HG03558 (cell line): ENCODE measurements around the gene MICAL2.

Source experiments
- ATAC-seq: cut with Tn5 transposase; IDR thresholded peaks from one replicate; pipeline ENCODE4 v1.9.1; 2021; ENCODE audit warnings: moderate number of reproducible peaks; ENCODE audit not compliant: unreplicated experiment; ENCODE audit errors: extremely low read depth

MICAL2 gene

DNA sequence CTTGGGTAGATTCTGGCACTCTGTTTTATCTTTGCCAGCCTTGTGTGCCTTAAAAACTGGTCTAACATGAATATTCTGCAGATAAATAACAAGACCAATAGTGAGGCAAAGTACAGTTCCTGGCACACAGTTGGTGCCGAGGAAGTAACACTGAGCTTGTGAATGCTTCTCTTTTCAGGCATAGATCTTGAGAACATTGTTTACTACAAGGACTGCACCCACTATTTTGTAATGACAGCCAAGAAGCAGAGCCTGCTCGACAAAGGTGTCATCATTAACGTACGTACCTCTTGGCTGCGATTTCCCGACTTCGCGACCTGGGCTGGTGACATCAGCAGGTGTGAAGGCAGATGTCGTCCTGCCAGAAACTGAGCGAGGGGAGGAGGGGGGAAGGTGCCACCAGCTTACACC is 105.7 kb downstream of the MICAL2 start:
- no peak for ATAC-seq

DNA sequence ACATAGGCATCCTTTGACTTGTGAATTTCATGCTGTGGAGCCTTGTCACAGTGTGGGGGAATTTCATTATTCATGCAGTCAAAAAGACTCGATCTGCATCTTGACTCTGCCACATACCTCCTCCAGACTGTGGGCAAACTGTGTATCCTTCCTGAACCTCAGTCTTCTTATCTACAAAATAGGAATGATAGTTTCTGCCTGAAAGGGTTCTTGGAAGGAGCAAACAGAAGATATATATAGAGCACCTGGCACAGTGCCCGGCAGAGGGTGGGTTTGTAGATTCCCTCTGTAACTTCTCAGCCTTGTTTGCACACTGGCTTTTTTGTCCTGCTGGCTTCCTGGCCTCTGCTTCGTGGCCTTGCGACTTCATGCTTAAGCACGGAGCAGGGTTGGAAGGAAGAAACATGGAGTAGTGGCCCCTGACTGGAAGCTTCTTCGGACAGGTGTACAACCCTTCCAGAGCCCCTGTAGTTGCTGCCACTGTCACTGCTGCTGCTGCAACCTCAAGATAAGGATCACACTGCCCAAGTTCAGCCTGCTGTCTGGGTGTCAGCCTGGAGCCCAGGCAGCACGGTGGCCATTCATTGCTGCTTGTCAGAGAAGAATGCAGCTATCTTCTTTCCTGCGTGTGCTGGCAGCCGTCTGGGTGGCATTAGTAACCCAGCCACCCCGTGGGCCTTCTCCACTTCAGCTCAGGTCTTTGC is 106.4 kb downstream of the MICAL2 start:
- ATAC-seq = no peak

DNA sequence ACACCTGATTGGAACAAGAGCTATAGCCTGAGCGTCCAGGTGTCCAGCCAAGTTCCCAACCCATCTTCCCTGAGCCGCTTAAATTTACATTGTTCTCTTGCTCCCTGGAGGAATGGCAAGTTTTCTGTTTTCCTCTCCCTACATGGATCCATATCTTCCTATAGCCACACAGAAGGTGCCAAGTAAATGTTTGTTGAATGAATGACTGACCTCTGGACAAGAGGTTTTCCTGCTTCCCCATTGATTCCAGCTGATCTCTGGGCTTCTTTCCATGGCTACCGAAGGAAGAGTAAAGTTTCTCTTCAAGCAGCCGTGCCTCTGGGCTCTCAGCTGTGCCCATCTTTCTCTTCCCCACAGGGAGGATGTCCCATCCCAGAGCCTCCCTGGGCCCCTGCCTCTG is 107.5 kb downstream of the MICAL2 start:
- ATAC-seq = no peak

DNA sequence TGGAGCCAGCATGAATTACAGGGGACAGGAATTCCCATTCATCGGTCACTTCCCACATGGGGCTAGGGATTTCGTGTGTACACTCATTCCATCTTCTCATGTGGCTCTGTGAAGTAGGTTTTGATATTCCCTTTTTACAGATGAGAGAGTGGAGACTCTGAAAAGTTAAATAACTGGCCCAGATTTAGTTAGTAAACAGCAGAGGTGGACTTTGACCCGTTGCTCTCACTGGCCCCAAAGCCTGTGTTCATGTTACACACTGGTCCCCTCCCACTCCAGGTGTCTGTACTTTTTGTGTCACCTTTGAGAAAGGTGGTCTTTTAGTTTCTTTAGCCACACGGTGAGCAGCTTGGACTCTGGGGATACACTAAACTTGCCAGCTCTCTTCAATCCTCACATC is 108.5 kb downstream of the MICAL2 start:
- ATAC-seq = no peak

DNA sequence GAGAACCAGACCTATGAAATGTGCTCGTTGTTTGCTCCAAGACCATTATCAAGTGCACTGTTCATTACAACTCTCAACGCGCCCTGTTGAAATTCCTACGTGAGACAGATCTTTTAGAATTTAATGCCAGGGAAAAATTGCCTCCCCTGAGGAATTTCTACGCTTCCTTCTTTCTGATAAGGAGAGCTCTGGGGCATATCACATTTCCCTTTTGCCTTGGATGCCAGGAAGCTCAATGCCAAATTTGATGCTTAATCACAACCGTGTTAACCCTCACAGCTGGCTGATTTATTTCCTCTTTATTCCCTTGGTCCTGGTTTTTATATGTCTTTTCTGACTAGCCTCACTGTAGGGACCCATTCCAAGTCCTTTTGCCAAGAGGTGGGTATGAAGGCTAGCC is 109.4 kb downstream of the MICAL2 start:
- ATAC-seq = no peak

DNA sequence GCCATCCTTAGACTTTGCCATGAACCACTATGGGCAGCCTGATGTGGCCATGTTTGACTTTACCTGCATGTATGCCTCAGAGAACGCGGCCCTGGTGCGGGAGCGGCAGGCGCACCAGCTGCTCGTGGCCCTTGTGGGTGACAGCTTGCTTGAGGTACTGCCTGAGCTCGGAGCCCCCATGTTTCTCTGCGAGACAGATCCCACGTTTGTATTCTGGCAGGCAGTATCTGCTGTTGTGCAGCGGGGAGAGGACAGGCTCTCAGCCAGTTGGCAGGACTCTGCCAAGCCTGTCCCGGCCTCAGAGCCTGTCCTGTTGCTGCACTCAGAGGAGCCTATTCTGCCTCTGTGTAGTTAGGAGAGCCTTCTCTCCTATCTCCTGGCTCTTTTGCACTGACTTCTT is 109.9 kb downstream of the MICAL2 start:
- no peak for ATAC-seq

DNA sequence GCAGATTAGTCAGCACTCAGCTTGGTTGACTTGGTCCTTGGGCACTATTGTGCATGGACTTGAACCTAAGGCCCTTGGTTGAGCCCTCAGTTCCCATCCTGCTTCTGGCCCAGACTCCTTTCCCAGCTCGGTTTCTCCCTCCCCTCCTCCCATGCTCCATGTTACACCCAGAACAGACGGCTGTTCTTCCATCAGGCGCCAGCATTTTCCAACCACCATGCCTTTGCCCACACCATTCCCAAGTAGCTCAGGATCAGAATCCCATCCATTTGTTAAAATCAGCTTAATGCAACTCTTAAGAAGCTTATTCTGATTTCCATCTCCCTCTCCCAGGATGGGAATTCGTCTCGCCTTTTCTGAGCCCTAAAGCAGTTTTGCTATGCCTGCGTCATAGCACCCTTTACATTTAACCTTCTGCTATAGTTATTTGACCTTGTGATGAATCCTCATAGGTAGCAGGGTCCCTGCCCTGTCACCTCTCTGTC is 110.7 kb downstream of the MICAL2 start:
- ATAC-seq = no peak

DNA sequence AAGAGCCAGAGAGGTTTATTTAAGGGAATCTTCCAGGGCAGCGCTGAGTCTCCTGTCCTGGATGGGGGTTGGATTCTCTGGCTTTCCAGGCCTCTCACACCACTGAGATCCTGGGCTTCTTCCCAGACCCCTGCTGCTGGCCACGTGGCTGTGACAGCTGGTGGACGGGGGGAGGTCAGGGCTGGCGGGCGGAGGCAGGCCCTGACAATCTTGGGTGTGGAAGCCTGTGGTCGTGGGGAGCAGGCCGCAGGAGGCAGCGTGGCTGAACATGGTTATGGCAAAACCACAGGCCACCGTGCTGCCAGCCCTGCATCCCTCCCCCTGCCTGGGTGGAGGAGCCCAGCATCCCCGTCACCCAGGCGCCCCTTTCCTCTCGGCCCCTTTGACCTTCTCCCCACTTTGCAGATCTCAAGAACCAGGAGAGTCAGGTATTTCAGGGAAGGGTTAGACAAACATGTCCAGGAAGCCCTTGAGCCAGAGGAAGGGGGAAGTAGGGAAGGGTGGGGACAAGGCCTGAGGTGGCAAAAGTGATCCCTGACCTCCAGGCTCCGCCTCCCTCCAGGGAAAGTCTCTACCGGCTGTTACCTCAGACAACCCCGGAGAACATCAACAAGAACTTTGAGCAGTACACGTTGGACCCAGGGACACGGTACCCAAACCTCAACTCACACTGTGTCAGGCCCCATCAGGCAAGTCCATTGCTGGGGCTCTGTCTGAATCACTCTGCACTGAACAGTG is 111.8 kb downstream of the MICAL2 start:
- ATAC-seq = no peak

DNA sequence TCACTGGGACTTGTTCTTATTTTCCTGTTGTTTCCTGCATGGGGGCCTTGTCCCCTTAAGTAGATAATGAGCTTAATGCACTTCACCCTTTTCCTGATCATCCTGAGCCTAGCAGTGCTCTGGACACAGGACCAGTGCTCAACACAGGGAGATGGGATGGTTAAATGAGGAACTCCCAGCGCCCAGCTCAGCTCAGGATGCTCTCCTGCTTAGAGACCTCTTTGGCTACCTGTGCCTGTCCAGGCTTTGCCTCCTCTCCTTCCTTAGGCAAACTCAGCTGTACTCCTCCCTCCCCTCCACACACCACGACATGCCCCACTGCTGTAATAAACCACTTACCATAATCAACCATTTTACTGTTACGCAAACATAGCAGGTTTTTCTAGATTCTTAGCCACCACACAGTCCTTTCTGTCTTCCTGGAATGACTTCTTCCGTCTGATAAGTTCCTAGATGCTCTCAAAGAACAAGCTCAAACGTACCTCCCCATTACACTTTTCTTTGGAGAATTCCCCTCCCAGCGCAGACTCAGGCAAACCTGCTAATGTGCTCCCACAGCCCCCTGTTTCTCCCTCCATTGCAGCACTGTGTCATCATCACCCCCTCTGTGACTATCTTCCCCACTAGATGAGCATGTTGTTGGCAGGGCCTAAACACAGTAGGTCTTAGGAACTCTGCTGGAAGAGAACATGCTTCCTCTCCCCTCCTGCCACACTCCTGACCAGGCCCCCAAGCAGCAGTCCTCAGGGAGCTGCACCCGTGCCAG is 113.6 kb downstream of the MICAL2 start:
- no peak for ATAC-seq

DNA sequence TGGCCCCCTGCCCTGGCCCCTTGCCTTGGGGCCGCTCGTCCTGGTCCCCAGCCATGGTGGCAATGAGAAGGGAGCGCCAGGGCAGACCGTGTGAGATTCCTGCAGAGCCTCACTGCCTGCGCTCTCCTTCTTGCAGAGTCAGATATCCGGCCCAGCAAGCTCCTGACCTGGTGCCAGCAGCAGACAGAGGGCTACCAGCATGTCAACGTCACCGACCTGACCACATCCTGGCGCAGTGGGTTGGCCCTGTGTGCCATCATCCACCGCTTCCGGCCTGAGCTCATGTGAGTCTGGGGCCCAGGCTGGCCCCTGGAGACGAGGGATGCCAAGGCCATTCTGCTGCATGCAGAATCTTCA is 114.1 kb downstream of the MICAL2 start:
- peak; percentile 97 for ATAC-seq

DNA sequence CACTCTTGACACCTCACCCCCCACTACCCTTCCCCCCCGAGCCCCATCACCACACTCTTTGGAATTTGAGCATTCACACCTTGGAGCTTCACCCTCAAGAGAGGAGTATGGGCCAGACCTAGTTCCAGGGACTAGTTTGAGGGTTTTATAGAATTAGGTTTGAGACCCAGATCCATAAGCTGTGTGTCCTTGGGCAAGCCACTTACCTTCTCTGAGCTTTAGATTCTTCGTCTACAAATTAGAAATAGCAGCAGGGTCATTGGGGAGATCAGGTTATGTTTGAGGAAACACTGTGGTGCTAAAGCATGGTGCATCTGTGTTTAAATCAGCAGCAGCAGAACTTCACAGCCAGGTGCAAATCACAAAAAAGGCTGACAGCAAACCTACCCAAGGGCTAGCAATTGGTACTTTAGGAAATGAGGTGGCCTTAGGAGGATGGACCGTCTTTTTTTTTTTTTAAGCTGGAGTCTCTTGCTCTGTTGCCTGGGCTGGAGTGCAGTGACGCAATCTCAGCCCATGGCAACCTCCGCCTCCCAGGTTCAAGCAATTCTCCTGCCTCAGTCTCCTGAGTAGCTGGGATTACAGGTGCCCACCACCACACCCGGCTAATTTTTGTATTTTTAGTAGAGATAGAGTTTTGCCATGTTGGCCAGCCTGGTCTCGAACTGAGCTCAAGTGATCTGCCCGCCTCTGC is 114.8 kb downstream of the MICAL2 start:
- ATAC-seq = no peak

DNA sequence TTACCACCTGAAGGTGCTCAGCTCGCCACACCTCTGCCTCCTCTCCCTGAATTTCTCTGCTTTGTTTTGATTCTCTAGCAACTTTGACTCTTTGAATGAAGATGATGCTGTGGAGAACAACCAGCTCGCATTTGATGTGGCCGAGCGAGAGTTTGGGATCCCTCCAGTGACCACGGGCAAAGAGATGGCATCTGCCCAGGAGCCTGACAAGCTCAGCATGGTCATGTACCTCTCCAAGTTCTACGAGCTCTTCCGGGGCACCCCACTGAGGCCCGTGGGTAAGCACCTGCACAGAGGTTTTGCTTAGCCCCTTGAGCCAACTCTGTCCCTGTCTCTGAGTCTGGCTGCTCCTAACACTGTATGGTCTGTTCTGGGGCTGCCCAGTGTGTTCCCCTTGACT is 115.7 kb downstream of the MICAL2 start:
- no peak for ATAC-seq

DNA sequence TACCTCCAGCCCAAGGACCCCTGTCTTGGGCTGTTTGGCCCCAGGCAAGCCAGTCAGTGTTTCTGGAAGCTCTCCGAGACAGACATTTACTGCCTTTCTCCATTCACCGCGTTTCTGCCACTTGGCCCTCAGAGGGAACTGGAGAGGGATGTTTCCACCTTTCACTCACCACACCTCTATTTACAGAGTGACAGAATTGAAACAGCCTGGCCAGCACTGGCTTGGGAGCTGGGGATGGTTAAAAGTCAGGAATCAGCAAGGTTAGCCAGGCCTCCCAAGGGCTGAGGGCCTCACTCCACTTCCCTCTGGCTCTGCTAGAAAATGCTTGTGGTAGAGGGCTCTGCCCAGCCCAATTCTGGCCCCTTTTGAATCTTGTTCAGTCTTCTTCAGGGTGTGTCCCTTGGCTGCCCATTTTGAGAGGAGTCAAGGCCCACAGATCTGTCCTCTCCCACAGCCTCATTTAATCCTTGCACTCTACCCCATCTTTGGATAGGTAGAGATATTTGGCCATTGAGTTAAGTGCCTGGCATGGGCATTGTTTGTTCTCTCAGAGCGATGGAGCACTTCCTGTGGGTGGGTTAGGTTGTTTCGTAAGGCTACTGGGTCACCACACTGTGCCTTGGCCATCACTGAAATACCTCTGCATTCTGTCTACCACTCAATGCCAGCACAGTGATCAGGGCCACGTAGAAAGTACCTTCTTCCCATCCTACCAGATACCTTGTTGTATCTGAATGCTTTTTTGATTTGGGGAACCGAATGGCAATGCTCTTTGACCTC is 119.2 kb downstream of the MICAL2 start:
- no peak for ATAC-seq

DNA sequence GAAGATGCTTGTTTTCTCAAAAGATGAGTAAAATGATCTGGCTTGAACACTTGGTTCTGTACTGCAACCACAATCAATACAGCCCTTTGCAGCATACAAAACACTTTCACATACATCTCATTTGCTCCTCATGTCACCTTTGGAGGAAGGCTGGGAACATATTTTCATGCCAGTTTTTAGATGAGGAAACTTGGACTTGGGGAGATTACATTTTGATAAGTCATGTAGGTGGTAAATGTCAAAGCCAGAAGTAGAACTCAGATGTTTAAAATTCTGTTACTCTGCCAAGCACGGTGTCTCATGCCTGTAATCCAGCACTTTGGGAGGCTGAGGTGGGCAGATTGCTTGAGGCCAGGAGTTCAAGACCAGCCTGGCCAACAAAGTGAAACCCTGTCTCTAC is 121.8 kb downstream of the MICAL2 start:
- ATAC-seq = no peak

DNA sequence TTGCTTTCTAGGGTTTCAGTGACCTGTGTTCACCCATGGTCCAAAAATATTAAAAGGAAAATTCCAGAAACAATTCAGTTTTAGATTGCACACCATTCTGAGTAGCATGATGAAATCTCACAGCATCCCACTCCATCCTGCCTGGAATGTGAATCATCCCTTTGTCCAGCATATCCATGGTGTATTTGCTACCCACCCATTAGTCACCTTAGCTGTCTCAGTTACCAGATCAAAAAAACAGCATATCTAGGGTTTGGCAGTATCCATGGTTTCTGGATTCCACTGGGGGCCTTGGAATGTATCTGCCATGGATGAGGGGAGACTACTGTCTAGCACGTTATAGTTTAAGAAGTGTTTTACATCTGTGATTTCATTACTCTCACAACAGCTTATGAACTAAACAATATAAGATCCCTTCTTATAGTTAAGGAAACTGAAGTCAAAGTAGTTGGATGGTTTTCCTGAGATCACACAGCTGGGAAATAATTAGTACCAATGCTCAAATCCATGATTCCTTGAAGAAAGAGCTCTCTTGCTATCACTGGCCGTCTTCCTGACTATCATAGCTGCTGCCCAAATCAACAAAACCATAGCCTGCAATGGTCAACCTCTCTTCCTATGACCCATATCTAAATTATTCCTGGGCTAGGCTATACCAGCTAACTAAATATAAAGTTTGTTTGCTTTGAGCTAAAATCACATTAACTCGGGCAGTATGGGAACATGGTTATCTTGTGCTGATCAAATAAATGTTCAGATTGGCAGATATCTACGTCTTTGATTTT is 122.6 kb downstream of the MICAL2 start:
- ATAC-seq = no peak

DNA sequence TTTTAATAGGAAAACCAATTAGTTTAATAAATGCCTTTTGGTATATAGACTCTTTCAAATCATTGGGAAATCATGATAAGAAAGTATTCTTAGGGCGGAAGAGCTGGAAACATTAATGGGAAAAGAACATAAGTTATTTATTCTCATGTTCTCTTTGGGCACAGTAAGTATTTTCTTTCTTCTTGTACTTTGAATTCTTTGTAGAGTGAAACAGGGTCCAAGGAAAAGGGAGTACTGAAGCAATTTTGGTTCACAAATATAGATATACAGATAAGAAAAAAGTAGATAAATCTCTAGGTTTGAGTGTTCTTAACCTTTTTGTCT is 123.2 kb downstream of the MICAL2 start:
- no peak for ATAC-seq

DNA sequence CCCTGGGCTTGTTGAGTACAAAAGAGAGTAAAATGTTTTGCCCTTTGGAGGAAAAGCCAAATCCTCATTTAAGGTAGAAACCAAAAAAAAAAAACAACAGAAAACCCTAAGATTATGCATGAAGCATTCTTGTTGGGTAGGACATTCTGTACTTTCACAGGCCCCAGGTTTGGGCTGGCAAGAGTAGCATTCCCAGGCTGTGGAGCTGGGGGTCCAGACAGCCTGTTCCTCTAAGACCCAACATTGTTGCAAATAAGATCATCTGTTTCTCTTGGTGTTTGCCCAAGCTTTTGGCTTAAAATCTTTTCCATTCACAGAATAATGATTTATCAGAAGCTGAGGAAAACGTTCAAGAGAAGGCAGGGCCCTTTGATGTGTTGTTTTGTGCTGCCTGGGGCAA is 123.8 kb downstream of the MICAL2 start:
- ATAC-seq = no peak

DNA sequence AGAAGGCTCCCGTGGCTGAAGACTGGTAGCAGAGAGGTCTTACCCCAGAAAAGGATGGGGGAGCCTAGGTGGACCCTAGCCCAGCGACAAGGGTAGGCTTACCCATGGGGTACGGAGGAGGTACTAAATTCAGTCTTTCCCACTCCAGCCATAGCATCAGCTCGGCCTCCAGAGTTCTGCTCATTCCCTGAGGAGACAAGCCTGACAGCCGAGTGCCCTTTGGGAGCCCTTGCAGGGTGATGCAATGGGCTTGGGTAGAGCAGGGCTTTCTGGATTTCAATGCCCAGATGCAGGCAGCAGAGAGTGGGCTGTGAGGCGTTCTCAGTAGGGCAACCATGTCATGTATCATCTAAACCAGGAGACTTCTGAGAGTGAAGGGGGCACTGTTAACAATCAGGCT is 124.7 kb downstream of the MICAL2 start:
- no peak for ATAC-seq

DNA sequence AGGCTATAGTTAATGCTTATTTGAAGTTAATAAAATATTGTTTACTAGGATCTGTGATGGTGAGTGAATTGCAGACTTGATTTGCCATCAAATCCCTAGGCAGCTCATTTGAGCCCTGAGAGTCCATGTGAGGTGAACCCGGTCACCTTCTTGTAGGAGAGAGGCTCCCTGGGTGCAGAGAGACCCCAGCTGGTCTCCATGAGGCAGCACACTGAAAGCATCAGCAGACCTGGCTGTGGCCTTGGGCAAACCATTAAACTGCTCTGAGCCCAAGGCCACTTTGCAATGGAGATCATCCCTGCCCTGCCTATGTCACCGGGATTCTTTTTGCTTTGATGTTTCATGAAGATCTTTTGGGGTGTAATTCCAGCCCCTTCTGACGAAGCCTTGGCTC is 125.2 kb downstream of the MICAL2 start:
- ATAC-seq = no peak
